SJCRH30 (cell line): ENCODE results near the gene KLF13. TPM values are rescaled to one million over a fixed set of nuclear protein-coding genes. Genes with fewer than 3 reads are reported as not detected.

Source experiments
- total RNA-seq: library from RNA; depleted of rRNA; stranded (reverse); fragments of >200 nt; shearing (Covaris generic); gene quantifications from 2 replicates; pipeline ENCODE4 v1.2.3, GENCODE V29; 2014; rRNA removed

The KLF13 gene
- total RNA-seq, 1 experiment from 2014 or later = 33.1 TPM

Other genes starting within 250 kb of the KLF13 start
- 0.06 TPM in 1 of 2 replicates, not detected in the other for gene TRPM1, start 225.1 kb upstream of the KLF13 start, total RNA-seq